H9 (cell line): Measurements from ENCODE around the gene KCTD17. TPM values are rescaled to one million over a fixed set of nuclear protein-coding genes. Genes with fewer than 3 reads are reported as not detected.
A peak's percentile ranks its signal among the peaks of the same experiment; 100 is the strongest.

ENCODE experiments used
- DNase-seq: peaks from one replicate; pipeline ENCODE4 v3.0.0-alpha.2; 2017
- H2AFZ ChIP-seq: one replicate; pipeline ENCODE4 v1.6.1; 2013; ENCODE audit warnings: mild to moderate bottlenecking, low read length, control low read depth, moderate library complexity
- H2AK5ac ChIP-seq: 2 replicates; pipeline ENCODE4 v1.6.1; 2013; ENCODE audit warnings: low read length, control low read depth, mixed read lengths; ENCODE audit not compliant: insufficient read length
- H2BK120ac ChIP-seq: one replicate; pipeline ENCODE4 v1.6.1; 2013; ENCODE audit warnings: low read depth, mild to moderate bottlenecking, low read length, control low read depth, inconsistent platforms; ENCODE audit not compliant: poor library complexity, severe bottlenecking
- H2BK12ac ChIP-seq: 2 replicates; pipeline ENCODE4 v1.6.1; 2013; ENCODE audit warnings: low read length, control low read depth, mixed read lengths, low read depth; ENCODE audit not compliant: insufficient read length
- H2BK15ac ChIP-seq: 2 replicates; pipeline ENCODE4 v1.6.1; 2013; ENCODE audit warnings: low read depth, low read length, control low read depth
- H2BK20ac ChIP-seq: one replicate; pipeline ENCODE4 v1.6.1; 2013; ENCODE audit warnings: low read depth, mild to moderate bottlenecking, low read length, control low read depth, inconsistent platforms; ENCODE audit not compliant: poor library complexity, severe bottlenecking
- H2BK5ac ChIP-seq: 2 replicates; pipeline ENCODE4 v1.6.1; 2013; ENCODE audit warnings: low read length, control low read depth, mixed read lengths; ENCODE audit not compliant: insufficient read length
- H3K14ac ChIP-seq: 2 replicates; pipeline ENCODE4 v1.6.1; 2013; ENCODE audit warnings: low read length, control low read depth; ENCODE audit not compliant: insufficient read depth
- H3K18ac ChIP-seq: 2 replicates; pipeline ENCODE4 v1.6.1; 2013; ENCODE audit warnings: low read depth, mild to moderate bottlenecking, mixed read lengths, low read length, control low read depth; ENCODE audit not compliant: insufficient read length
- H3K23ac ChIP-seq: 2 replicates; pipeline ENCODE4 v1.6.1; 2013; ENCODE audit warnings: low read length, control low read depth, mixed read lengths, low read depth; ENCODE audit not compliant: insufficient read length
- H3K23me2 ChIP-seq: 2 replicates; pipeline ENCODE4 v1.6.1; 2013; ENCODE audit warnings: low read depth, mild to moderate bottlenecking, mixed read lengths, low read length, control low read depth; ENCODE audit not compliant: insufficient read length, poor library complexity, severe bottlenecking
- H3K27ac ChIP-seq: 2 replicates; pipeline ENCODE4 v1.5.1; 2013; ENCODE audit warnings: low read length, control low read depth, mixed read lengths, low read depth; ENCODE audit not compliant: insufficient read length
- H3K27me3 ChIP-seq: 2 replicates; pipeline ENCODE4 v1.6.1; 2013; ENCODE audit warnings: low read length, control low read depth, inconsistent platforms; ENCODE audit not compliant: insufficient read depth
- H3K4ac ChIP-seq: 2 replicates; pipeline ENCODE4 v1.6.1; 2013; ENCODE audit warnings: low read depth, mild to moderate bottlenecking, control low read depth, inconsistent platforms, low read length, moderate library complexity
- H3K4me1 ChIP-seq: 2 replicates; pipeline ENCODE4 v1.6.1; 2013; ENCODE audit warnings: low read length, control low read depth, inconsistent platforms; ENCODE audit not compliant: insufficient read depth
- H3K4me2 ChIP-seq: 2 replicates; pipeline ENCODE4 v1.6.1; 2013; ENCODE audit warnings: low read length, control low read depth, mixed read lengths; ENCODE audit not compliant: insufficient read length, insufficient read depth
- H3K56ac ChIP-seq: 2 replicates; pipeline ENCODE4 v1.6.1; 2013; ENCODE audit warnings: low read depth, mild to moderate bottlenecking, mixed read lengths, low read length, control low read depth; ENCODE audit not compliant: insufficient read length
- H3K79me1 ChIP-seq: 2 replicates; pipeline ENCODE4 v1.6.1; 2013; ENCODE audit warnings: low read depth, mild to moderate bottlenecking, moderate library complexity, low read length, control low read depth, inconsistent platforms; ENCODE audit not compliant: insufficient read depth, poor library complexity, severe bottlenecking
- H3K79me2 ChIP-seq: 2 replicates; pipeline ENCODE4 v1.6.1; 2013; ENCODE audit warnings: low read length, control low read depth, inconsistent platforms; ENCODE audit not compliant: insufficient read depth
- H3K9ac ChIP-seq: 2 replicates; pipeline ENCODE4 v1.6.1; 2013; ENCODE audit warnings: low read length, control low read depth, mixed read lengths; ENCODE audit not compliant: insufficient read length; ENCODE audit errors: extremely low read depth
- H3K9me3 ChIP-seq: one replicate; pipeline ENCODE4 v1.6.1; 2013; ENCODE audit warnings: low read depth, low read length, inconsistent platforms; ENCODE audit not compliant: control insufficient read depth
- H3T11ph ChIP-seq: one replicate; pipeline ENCODE4 v1.6.1; 2013; ENCODE audit warnings: mild to moderate bottlenecking, low read length, control low read depth, inconsistent platforms
- H4K20me1 ChIP-seq: one replicate; pipeline ENCODE4 v1.6.1; 2013; ENCODE audit not compliant: control insufficient read depth, insufficient read length, insufficient read depth
- H4K5ac ChIP-seq: 2 replicates; pipeline ENCODE4 v1.6.1; 2013; ENCODE audit warnings: low read depth, mild to moderate bottlenecking, mixed read lengths, low read length, control low read depth; ENCODE audit not compliant: insufficient read length
- H4K8ac ChIP-seq: replicated peaks from 2 replicates; pipeline ENCODE4 v1.6.1; 2013; ENCODE audit warnings: low read length, control low read depth, mixed read lengths, low read depth; ENCODE audit not compliant: insufficient read length
- H4K91ac ChIP-seq: 2 replicates; pipeline ENCODE4 v1.6.1; 2013; ENCODE audit warnings: low read depth, mild to moderate bottlenecking, moderate library complexity, mixed read lengths, low read length, control low read depth; ENCODE audit not compliant: insufficient read length
- H3K27ac Mint-ChIP-seq, 3 experiments: 2 replicates in 2 of 3; 3 replicates in 1 of 3; pipeline ENCODE4 v1.8.0; 2020 to 2021; ENCODE audit warnings: mixed read lengths in 3 of 3, mild to moderate bottlenecking in 1 of 3, moderate library complexity in 1 of 3
- H3K27me3 Mint-ChIP-seq: 2 replicates; pipeline ENCODE4 v1.8.0; 2021; ENCODE audit warnings: low read depth, mild to moderate bottlenecking, moderate library complexity, mixed read lengths
- H3K36me3 Mint-ChIP-seq, 3 experiments: 2 replicates in 2 of 3; 3 replicates in 1 of 3; pipeline ENCODE4 v1.8.0; 2020 to 2021; ENCODE audit warnings: low read depth in 3 of 3, mixed read lengths in 3 of 3; ENCODE audit not compliant: insufficient read depth in 1 of 3
- H3K4me1 Mint-ChIP-seq, 2 experiments: 2 replicates each; pipeline ENCODE4 v1.8.0; 2020; ENCODE audit warnings: mixed read lengths in 2 of 2
- H3K4me3 Mint-ChIP-seq, 2 experiments: 2 replicates in 1 of 2; 3 replicates in 1 of 2; pipeline ENCODE4 v1.8.0; 2020 to 2021; ENCODE audit warnings: mild to moderate bottlenecking in 2 of 2, mixed read lengths in 2 of 2, moderate library complexity in 1 of 2
- H3K9me3 Mint-ChIP-seq, 2 experiments: 2 replicates in 1 of 2; 3 replicates in 1 of 2; pipeline ENCODE4 v1.8.0; 2020; ENCODE audit warnings: mild to moderate bottlenecking in 2 of 2, mixed read lengths in 2 of 2, moderate library complexity in 1 of 2
- CTCF ChIP-seq: fragments of 200-600 bp; sonication (generic); conservative IDR thresholded peaks from 3 replicates; pipeline ENCODE4 v1.8.0; 2021; ENCODE audit warnings: antibody characterized with exemption, mild to moderate bottlenecking
- WGBS: extraction: QIAGEN DNeasy Blood & Tissue Kit; methylation state at CpG from one replicate; pipeline ENCODE4 v1.1.7; 2013; ENCODE audit warnings: missing lambda C conversion rate, low lambda C conversion rate, mixed read lengths; ENCODE audit not compliant: insufficient read length; ENCODE audit errors: extremely low coverage; 5-methylcytosine and 5-hydroxymethylcytosine counted together
- total RNA-seq: library from RNA; stranded (reverse); gene quantifications from 2 replicates; pipeline ENCODE4 v1.2.1, GENCODE V29; 2021

KCTD17 gene
- total RNA-seq, 1 experiment from 2014 or later, result 34.1 TPM

GRCh38 chr22:37109242-37109917 lies 57.8 kb downstream of the KCTD17 start, which contains the start of gene TMPRSS6:
TMPRSS6 (minus strand) TSS chr22:37109713; CDS start chr22:37103417, 6,296 bp downstream.
- Histone ChIP-seq H2BK15ac (no peak within 1 kb of the TSS), H3K23me2 (no peaks in the 10 kb centered on the region), H2AK5ac (no peak within 1 kb of the TSS), H3K4me1 (no peaks in the 10 kb centered on the region), H4K91ac (no peak within 1 kb of the TSS), H4K8ac (no peak within 1 kb of the TSS), H3K4me2 (no peak within 1 kb of the TSS), H3K9ac (no peak within 1 kb of the TSS), H3K27me3 (no peaks in the 10 kb centered on the region), H3T11ph (no peak within 1 kb of the TSS), H2BK5ac (no peak within 1 kb of the TSS), H3K18ac (no peak within 1 kb of the TSS), H3K56ac (no peak within 1 kb of the TSS), H2BK20ac (no peak within 1 kb of the TSS), H2AFZ (no peak within 1 kb of the TSS), H2BK12ac (no peak within 1 kb of the TSS), H3K14ac (no peak within 1 kb of the TSS; the same call in 1 of the 2 replicates), H3K9me3 (no peaks in the 10 kb centered on the region), H4K20me1 (no peaks in the 10 kb centered on the region), H3K79me1 (no peaks in the 10 kb centered on the region), H2BK120ac (no peak within 1 kb of the TSS), H4K5ac (no peak within 1 kb of the TSS), H3K4ac (no peak within 1 kb of the TSS), H3K27ac (no peak within 1 kb of the TSS), H3K23ac (no peak within 1 kb of the TSS), H3K79me2 (no peaks in the 10 kb centered on the region)
- no peak for DNase-seq
- Mint-ChIP-seq H3K9me3 (peaks cover 0 to 2% of the 10 kb centered on the region in 2 experiments; a peak in 2 of 5 replicates), H3K27ac (peak within 1 kb of the TSS in 1 of 3 experiments; percentile 89; a peak in 2 of 7 replicates), H3K36me3 (no peaks in the 10 kb centered on the region), H3K27me3 (peaks cover 17% of the 10 kb centered on the region), H3K4me3 (no peak within 1 kb of the TSS), H3K4me1 (peaks cover 8 to 22% of the 10 kb centered on the region in 2 experiments)
- WGBS, result no CpG with 5 or more reads among the region's 13 CpGs
- no peak for TF ChIP-seq CTCF
